ENCODE measurements around the gene KRT33B. TPM values are rescaled to one million over a fixed set of nuclear protein-coding genes. Genes with fewer than 3 reads are reported as not detected.

Gene KRT33B
- total and polyA plus RNA-seq, 10 of the 15 experiments (the other 5 are each of a cell fraction or from before 2014, with no cell fraction given) = not detected

DNA sequence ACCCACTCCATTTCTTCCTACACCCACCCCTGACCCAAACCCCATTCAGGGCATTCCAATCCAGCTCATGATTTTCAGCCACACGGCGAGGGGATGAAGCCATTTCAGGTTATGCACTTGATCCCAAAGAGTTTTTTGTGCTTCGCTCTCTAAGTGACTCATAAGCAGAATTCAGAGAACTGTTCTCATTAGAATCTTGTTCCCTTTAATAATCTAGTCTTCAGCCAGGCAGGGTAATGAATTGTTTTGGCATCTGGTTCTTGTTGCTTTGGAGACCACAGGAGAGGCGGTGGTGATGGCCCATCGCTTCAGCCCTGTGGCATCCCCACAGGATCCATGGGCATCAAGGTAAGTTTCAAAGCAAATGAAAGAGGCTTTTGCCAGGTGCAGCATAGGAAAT, 32.5 kb upstream of the KRT33B start:
- RAD21 ChIA-PET (ENCODE audit: unreplicated experiment) = no interaction called here
- Histone ChIP-seq H3K4me3 (no peak overlapping the region), H3K79me2 (ENCODE audit: control insufficient read depth, insufficient read depth, low read length) (no peaks in the 10 kb centered on the region), H3K4me2 (ENCODE audit: control insufficient read depth, insufficient read depth) (no peak overlapping the region), H3K36me3 (ENCODE audit: control insufficient read depth in 2 of 2, insufficient read depth in 2 of 2, low read length in 1 of 2) (no peaks in the 10 kb centered on the region), H3K27me3 (replicated peaks in 1 of 2; ENCODE audit: control insufficient read depth in 2 of 2, insufficient read depth in 2 of 2, low read length in 1 of 2) (0 out of 4 replicates have a peak, but pooled peaks cover 0 to 3% of the 10 kb centered on the region in 2 experiments), H3K27ac (ENCODE audit: control insufficient read depth, insufficient read depth) (no peak overlapping the region), H3K4me1 (ENCODE audit: control insufficient read depth, insufficient read depth, low read length) (no peaks in the 10 kb centered on the region), H2AFZ (ENCODE audit: control insufficient read depth, low read depth, low read length) (no peak overlapping the region), H4K20me1 (ENCODE audit: control insufficient read depth, insufficient read depth) (0 out of 2 replicates have a peak, but pooled peaks cover 4% of the 10 kb centered on the region), H3K9ac (ENCODE audit: control insufficient read depth, insufficient read depth, low read length) (no peak overlapping the region), H3K9me3 (replicated peaks; ENCODE audit: control insufficient read depth, insufficient read depth, low read length) (no peaks in the 10 kb centered on the region; the same call in 2 of the 3 replicates)
- SMC1A ChIA-PET (ENCODE audit: uncharacterized antibody, unreplicated experiment) = no interaction called here
- ATAC-seq (no peak), DNase-seq (ENCODE audit: low read depth, low spot score) (no peak), FAIRE-seq (no peak)
- POLR2A ChIA-PET = no interaction called here
- CTCF ChIA-PET = no interaction called here
- WGBS (ENCODE audit: insufficient coverage, insufficient replicate concordance, low lambda C conversion rate, missing lambda C conversion rate) = 59% methylated on average over 5 of the region's 5 CpGs
- TF ChIP-seq, protein P1, sequence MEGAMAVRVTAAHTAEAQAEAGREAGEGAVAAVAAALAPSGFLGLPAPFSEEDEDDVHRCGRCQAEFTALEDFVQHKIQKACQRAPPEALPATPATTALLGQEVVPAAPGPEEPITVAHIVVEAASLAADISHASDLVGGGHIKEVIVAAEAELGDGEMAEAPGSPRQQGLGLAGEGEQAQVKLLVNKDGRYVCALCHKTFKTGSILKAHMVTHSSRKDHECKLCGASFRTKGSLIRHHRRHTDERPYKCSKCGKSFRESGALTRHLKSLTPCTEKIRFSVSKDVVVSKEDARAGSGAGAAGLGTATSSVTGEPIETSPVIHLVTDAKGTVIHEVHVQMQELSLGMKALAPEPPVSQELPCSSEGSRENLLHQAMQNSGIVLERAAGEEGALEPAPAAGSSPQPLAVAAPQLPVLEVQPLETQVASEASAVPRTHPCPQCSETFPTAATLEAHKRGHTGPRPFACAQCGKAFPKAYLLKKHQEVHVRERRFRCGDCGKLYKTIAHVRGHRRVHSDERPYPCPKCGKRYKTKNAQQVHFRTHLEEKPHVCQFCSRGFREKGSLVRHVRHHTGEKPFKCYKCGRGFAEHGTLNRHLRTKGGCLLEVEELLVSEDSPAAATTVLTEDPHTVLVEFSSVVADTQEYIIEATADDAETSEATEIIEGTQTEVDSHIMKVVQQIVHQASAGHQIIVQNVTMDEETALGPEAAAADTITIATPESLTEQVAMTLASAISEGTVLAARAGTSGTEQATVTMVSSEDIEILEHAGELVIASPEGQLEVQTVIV (IDR thresholded peaks at IDR 0.05; ENCODE audit: borderline replicate concordance, partially characterized antibody) = no peak
- no peak for TF ChIP-seq NFIC (IDR thresholded peaks at IDR 0.05; ENCODE audit: low read depth, low read length)
- no peak for TF ChIP-seq ZNF207 (IDR thresholded peaks at IDR 0.05; ENCODE audit: borderline replicate concordance)
- no peak for TF ChIP-seq SIX5 (IDR thresholded peaks at IDR 0.05; ENCODE audit: low read depth, low read length, severe bottlenecking)
- TF ChIP-seq, protein P2, sequence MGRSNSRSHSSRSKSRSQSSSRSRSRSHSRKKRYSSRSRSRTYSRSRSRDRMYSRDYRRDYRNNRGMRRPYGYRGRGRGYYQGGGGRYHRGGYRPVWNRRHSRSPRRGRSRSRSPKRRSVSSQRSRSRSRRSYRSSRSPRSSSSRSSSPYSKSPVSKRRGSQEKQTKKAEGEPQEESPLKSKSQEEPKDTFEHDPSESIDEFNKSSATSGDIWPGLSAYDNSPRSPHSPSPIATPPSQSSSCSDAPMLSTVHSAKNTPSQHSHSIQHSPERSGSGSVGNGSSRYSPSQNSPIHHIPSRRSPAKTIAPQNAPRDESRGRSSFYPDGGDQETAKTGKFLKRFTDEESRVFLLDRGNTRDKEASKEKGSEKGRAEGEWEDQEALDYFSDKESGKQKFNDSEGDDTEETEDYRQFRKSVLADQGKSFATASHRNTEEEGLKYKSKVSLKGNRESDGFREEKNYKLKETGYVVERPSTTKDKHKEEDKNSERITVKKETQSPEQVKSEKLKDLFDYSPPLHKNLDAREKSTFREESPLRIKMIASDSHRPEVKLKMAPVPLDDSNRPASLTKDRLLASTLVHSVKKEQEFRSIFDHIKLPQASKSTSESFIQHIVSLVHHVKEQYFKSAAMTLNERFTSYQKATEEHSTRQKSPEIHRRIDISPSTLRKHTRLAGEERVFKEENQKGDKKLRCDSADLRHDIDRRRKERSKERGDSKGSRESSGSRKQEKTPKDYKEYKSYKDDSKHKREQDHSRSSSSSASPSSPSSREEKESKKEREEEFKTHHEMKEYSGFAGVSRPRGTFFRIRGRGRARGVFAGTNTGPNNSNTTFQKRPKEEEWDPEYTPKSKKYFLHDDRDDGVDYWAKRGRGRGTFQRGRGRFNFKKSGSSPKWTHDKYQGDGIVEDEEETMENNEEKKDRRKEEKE (IDR thresholded peaks at IDR 0.05) = no peak
- TF ChIP-seq NFYB (IDR thresholded peaks at IDR 0.05; ENCODE audit: insufficient read depth, low read depth, low read length) = no peak
- no peak for TF ChIP-seq STAT3 (IDR thresholded peaks at IDR 0.05; ENCODE audit: low read depth, low read length)
- TF ChIP-seq NR2F1 (conservative IDR thresholded peaks at IDR 0.05) = no peak
- TF ChIP-seq MEF2B (IDR thresholded peaks at IDR 0.05; ENCODE audit: partially characterized antibody, poor library complexity, severe bottlenecking) = no peak
- TF ChIP-seq SMAD5 (IDR thresholded peaks at IDR 0.05; ENCODE audit: low read depth) = no peak
- in situ Hi-C loops (cut with MboI) (no loop called here), intact Hi-C loops (cut with micrococcal nuclease; ENCODE audit: unreplicated experiment) (no loop called here)
- BruUV-seq (replicated peaks) = no TSS peak

All from GM12878 (cell line).